GM23338 (cell line): ENCODE data around the gene SCN11A. TPM values are rescaled to one million over a fixed set of nuclear protein-coding genes. Genes with fewer than 3 reads are reported as not detected.

Source experiments
- ATAC-seq: fragments of 200-7000 bp; cut with Tn5 transposase; 3 replicates; pipeline ENCODE4 v1.9.1; 2020
- DNase-seq: peaks from one replicate; pipeline ENCODE4 v3.0.0-alpha.2; 2015; ENCODE audit warnings: low spot score
- H2AFZ ChIP-seq: fragments of 200-600 bp; sonication (generic); 2 replicates; pipeline ENCODE4 v1.8.0; 2016; ENCODE audit warnings: antibody characterized with exemption, mild to moderate bottlenecking, moderate library complexity
- H3F3A ChIP-seq: fragments of 200-600 bp; sonication (generic); replicated peaks from 2 replicates; pipeline ENCODE4 v1.8.0; 2017; ENCODE audit warnings: antibody characterized with exemption, mixed run types, low read depth
- H3K27ac ChIP-seq: fragments of 200-600 bp; sonication (generic); 2 replicates; pipeline ENCODE4 v1.6.1; 2016; ENCODE audit warnings: low read depth
- H3K27me3 ChIP-seq: fragments of 200-600 bp; sonication (generic); 2 replicates; pipeline ENCODE4 v1.8.0; 2016; ENCODE audit warnings: mild to moderate bottlenecking, mixed run types, moderate library complexity; ENCODE audit not compliant: insufficient read depth
- H3K36me3 ChIP-seq: fragments of 200-600 bp; sonication (generic); 2 replicates; pipeline ENCODE4 v1.8.0; 2016; ENCODE audit warnings: mild to moderate bottlenecking; ENCODE audit not compliant: insufficient read depth
- H3K4me1 ChIP-seq: fragments of 200-600 bp; sonication (generic); 2 replicates; pipeline ENCODE4 v1.8.0; 2016; ENCODE audit warnings: mild to moderate bottlenecking, moderate library complexity; ENCODE audit not compliant: insufficient read depth
- H3K4me2 ChIP-seq: fragments of 200-600 bp; sonication (generic); 2 replicates; pipeline ENCODE4 v1.7.1; 2017; ENCODE audit warnings: mixed run types
- H3K4me3 ChIP-seq: fragments of 200-600 bp; sonication (generic); 2 replicates; pipeline ENCODE4 v1.6.1; 2016; ENCODE audit warnings: mixed run types
- H3K79me2 ChIP-seq: fragments of 200-600 bp; sonication (generic); replicated peaks from 2 replicates; pipeline ENCODE4 v1.8.0; 2017; ENCODE audit warnings: mild to moderate bottlenecking; ENCODE audit not compliant: insufficient read depth
- H3K9me2 ChIP-seq: fragments of 200-600 bp; sonication (generic); 2 replicates; pipeline ENCODE4 v1.8.0; 2017; ENCODE audit not compliant: insufficient read depth
- H4K20me1 ChIP-seq: fragments of 200-600 bp; sonication (generic); replicated peaks from 2 replicates; pipeline ENCODE4 v1.8.0; 2017; ENCODE audit warnings: mild to moderate bottlenecking; ENCODE audit not compliant: insufficient read depth
- H3K27ac Mint-ChIP-seq: 2 replicates; pipeline ENCODE4 v1.8.0; 2020; ENCODE audit warnings: inconsistent platforms, mild to moderate bottlenecking, moderate library complexity, mixed read lengths
- H3K27me3 Mint-ChIP-seq: 3 replicates; pipeline ENCODE4 v1.8.0; 2022; ENCODE audit warnings: low read depth, mild to moderate bottlenecking, moderate library complexity, mixed read lengths, inconsistent platforms; ENCODE audit not compliant: insufficient read depth, poor library complexity
- H3K36me3 Mint-ChIP-seq: 3 replicates; pipeline ENCODE4 v1.8.0; 2021; ENCODE audit warnings: low read depth, mild to moderate bottlenecking, inconsistent platforms, moderate library complexity, mixed read lengths
- H3K4me1 Mint-ChIP-seq: 3 replicates; pipeline ENCODE4 v1.8.0; 2020; ENCODE audit warnings: mild to moderate bottlenecking, inconsistent platforms, mixed read lengths
- H3K4me3 Mint-ChIP-seq: 3 replicates; pipeline ENCODE4 v1.8.0; 2021; ENCODE audit warnings: moderate library complexity, mild to moderate bottlenecking, inconsistent platforms, mixed read lengths
- H3K9me3 Mint-ChIP-seq: 3 replicates; pipeline ENCODE4 v1.8.0; 2020; ENCODE audit warnings: moderate library complexity, mild to moderate bottlenecking, inconsistent platforms, mixed read lengths
- CREB1 ChIP-seq: fragments of 250-450 bp; sonication (Bioruptor Pico); IDR thresholded peaks from 2 replicates; pipeline ENCODE4 v1.5.0; 2020; ENCODE audit warnings: low read depth, mild to moderate bottlenecking, moderate library complexity
- CTCF ChIP-seq, 2 experiments: fragments of 200-600 bp in 1 of 2; sonication (generic) in 1 of 2; conservative IDR thresholded peaks; 2 replicates each; pipeline versions ENCODE4 v1.5.1 to v1.6.1; 2016 to 2017; ENCODE audit warnings: antibody characterized with exemption in 2 of 2, low read depth in 2 of 2, mild to moderate bottlenecking in 2 of 2, moderate library complexity in 1 of 2
- ETS1 ChIP-seq: IDR thresholded peaks from 2 replicates; pipeline ENCODE4 v1.6.1; 2016; ENCODE audit warnings: antibody characterized with exemption
- EZH2 ChIP-seq: fragments of 200-600 bp; sonication (generic); IDR thresholded peaks from one replicate; pipeline ENCODE4 v1.8.0; 2017; ENCODE audit warnings: antibody characterized with exemption, mild to moderate bottlenecking, low read depth; ENCODE audit not compliant: unreplicated experiment
- EZH2phosphoT487 ChIP-seq: fragments of 200-600 bp; sonication (generic); IDR thresholded peaks from one replicate; pipeline ENCODE4 v1.8.1; 2018; ENCODE audit warnings: antibody characterized with exemption; ENCODE audit not compliant: unreplicated experiment
- JUNB ChIP-seq: IDR thresholded peaks from one replicate; pipeline ENCODE4 v1.6.1; 2016; ENCODE audit warnings: antibody characterized with exemption; ENCODE audit not compliant: unreplicated experiment
- NANOG ChIP-seq: IDR thresholded peaks from 2 replicates; pipeline ENCODE4 v1.6.1; 2016; ENCODE audit warnings: antibody characterized with exemption, borderline replicate concordance
- POLR2AphosphoS5 ChIP-seq: IDR thresholded peaks from 2 replicates; pipeline ENCODE4 v1.6.1; 2016; ENCODE audit warnings: antibody characterized with exemption, low read depth
- STAT1 ChIP-seq: IDR thresholded peaks from one replicate; pipeline ENCODE4 v1.6.1; 2016; ENCODE audit warnings: antibody characterized with exemption; ENCODE audit not compliant: unreplicated experiment
- ZNF114 ChIP-seq: fragments of 250-450 bp; sonication (Bioruptor Pico); IDR thresholded peaks from 2 replicates; pipeline ENCODE4 v1.5.0; 2020; ENCODE audit warnings: mild to moderate bottlenecking, moderate library complexity
- ZNF331 ChIP-seq: fragments of 250-450 bp; sonication (Bioruptor Pico); IDR thresholded peaks from 2 replicates; pipeline ENCODE4 v1.5.0; 2020; ENCODE audit warnings: low read depth, mild to moderate bottlenecking, moderate library complexity
- long read RNA-seq: library from polyadenylated mRNA; unstranded; transcript quantifications from one replicate; pipeline ENCODE4 v2.0.0, GENCODE V29; 2020; ENCODE audit not compliant: unreplicated experiment
- polyA plus RNA-seq: library from polyadenylated mRNA; unstranded; fragments of >200 nt; fragmentation: Nextera tagmentation; extraction: Ambion mirVana; gene quantifications from 2 replicates; pipeline ENCODE4 v1.2.1, GENCODE V29; 2016
- total RNA-seq: library from RNA; depleted of rRNA; stranded (reverse); fragments of >200 nt; shearing (Covaris generic); gene quantifications from 2 replicates; pipeline ENCODE4 v1.2.3, GENCODE V29; 2014; rRNA removed
- TF ChIP-seq, protein P1 (sequence below): fragments of 250-450 bp; sonication (Bioruptor Pico); IDR thresholded peaks from 2 replicates; pipeline ENCODE4 v1.5.0; 2020; ENCODE audit warnings: mild to moderate bottlenecking, moderate library complexity
- TF ChIP-seq, protein P2 (sequence below): IDR thresholded peaks from one replicate; pipeline ENCODE4 v1.6.1; 2018; ENCODE audit warnings: antibody characterized with exemption; ENCODE audit not compliant: unreplicated experiment

SCN11A gene
- 0.08 and 0.14 TPM in 2 replicates for total RNA-seq
- polyA plus RNA-seq, result 0.05 TPM in 2 replicates
- long read RNA-seq, result 0 reads

- Mint-ChIP-seq H3K4me3 (peak within 1 kb of the TSS; percentile 99), H3K9me3 (no peaks in the 10 kb centered on the region; the same call in 2 of the 3 replicates), H3K27me3 (peaks cover 2% of the 10 kb centered on the region), H3K4me1 (peaks cover 10% of the 10 kb centered on the region; the same call in 1 of the 3 replicates), H3K27ac (peak within 1 kb of the TSS; percentile 97), H3K36me3 (no peaks in the 10 kb centered on the region)
- Histone ChIP-seq H3K36me3 (no peaks in the 10 kb centered on the region), H3K27me3 (no peaks in the 10 kb centered on the region), H3F3A (no peaks in the 10 kb centered on the region), H3K4me1 (no peaks in the 10 kb centered on the region), H4K20me1 (peaks cover 19% of the 10 kb centered on the region; the same call in 1 of the 2 replicates), H3K4me3 (peak within 1 kb of the TSS; percentile 70), H3K9me2 (no peaks in the 10 kb centered on the region), H3K27ac (peak within 1 kb of the TSS; percentile 89), H2AFZ (peak within 1 kb of the TSS; percentile 72; the same call in 1 of the 2 replicates), H3K79me2 (peaks cover 45% of the 10 kb centered on the region), H3K4me2 (peak within 1 kb of the TSS; percentile 80)
- TF ChIP-seq, protein P1, sequence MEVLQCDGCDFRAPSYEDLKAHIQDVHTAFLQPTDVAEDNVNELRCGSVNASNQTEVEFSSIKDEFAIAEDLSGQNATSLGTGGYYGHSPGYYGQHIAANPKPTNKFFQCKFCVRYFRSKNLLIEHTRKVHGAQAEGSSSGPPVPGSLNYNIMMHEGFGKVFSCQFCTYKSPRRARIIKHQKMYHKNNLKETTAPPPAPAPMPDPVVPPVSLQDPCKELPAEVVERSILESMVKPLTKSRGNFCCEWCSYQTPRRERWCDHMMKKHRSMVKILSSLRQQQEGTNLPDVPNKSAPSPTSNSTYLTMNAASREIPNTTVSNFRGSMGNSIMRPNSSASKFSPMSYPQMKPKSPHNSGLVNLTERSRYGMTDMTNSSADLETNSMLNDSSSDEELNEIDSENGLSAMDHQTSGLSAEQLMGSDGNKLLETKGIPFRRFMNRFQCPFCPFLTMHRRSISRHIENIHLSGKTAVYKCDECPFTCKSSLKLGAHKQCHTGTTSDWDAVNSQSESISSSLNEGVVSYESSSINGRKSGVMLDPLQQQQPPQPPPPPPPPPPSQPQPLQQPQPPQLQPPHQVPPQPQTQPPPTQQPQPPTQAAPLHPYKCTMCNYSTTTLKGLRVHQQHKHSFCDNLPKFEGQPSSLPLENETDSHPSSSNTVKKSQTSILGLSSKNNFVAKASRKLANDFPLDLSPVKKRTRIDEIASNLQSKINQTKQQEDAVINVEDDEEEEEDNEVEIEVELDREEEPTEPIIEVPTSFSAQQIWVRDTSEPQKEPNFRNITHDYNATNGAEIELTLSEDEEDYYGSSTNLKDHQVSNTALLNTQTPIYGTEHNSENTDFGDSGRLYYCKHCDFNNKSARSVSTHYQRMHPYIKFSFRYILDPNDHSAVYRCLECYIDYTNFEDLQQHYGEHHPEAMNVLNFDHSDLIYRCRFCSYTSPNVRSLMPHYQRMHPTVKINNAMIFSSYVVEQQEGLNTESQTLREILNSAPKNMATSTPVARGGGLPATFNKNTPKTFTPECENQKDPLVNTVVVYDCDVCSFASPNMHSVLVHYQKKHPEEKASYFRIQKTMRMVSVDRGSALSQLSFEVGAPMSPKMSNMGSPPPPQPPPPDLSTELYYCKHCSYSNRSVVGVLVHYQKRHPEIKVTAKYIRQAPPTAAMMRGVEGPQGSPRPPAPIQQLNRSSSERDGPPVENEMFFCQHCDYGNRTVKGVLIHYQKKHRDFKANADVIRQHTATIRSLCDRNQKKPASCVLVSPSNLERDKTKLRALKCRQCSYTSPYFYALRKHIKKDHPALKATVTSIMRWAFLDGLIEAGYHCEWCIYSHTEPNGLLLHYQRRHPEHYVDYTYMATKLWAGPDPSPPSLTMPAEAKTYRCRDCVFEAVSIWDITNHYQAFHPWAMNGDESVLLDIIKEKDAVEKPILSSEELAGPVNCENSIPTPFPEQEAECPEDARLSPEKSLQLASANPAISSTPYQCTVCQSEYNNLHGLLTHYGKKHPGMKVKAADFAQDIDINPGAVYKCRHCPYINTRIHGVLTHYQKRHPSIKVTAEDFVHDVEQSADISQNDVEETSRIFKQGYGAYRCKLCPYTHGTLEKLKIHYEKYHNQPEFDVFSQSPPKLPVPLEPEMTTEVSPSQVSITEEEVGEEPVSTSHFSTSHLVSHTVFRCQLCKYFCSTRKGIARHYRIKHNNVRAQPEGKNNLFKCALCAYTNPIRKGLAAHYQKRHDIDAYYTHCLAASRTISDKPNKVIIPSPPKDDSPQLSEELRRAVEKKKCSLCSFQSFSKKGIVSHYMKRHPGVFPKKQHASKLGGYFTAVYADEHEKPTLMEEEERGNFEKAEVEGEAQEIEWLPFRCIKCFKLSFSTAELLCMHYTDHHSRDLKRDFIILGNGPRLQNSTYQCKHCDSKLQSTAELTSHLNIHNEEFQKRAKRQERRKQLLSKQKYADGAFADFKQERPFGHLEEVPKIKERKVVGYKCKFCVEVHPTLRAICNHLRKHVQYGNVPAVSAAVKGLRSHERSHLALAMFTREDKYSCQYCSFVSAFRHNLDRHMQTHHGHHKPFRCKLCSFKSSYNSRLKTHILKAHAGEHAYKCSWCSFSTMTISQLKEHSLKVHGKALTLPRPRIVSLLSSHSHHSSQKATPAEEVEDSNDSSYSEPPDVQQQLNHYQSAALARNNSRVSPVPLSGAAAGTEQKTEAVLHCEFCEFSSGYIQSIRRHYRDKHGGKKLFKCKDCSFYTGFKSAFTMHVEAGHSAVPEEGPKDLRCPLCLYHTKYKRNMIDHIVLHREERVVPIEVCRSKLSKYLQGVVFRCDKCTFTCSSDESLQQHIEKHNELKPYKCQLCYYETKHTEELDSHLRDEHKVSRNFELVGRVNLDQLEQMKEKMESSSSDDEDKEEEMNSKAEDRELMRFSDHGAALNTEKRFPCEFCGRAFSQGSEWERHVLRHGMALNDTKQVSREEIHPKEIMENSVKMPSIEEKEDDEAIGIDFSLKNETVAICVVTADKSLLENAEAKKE, result no peak
- TF ChIP-seq EZH2phosphoT487 (no peak), NANOG (no peak), ETS1 (peak; percentile 72), JUNB (no peak), STAT1 (no peak), CTCF (conservative IDR thresholded peaks at IDR 0.05; ENCODE audit: low read depth in 2 of 2) (no peak), ZNF331 (CRISPR knock-in tag) (no peak), CREB1 (CRISPR knock-in tag) (peak; percentile 95), EZH2 (no peak), POLR2AphosphoS5 (peak; percentile 99), ZNF114 (CRISPR knock-in tag) (no peak)
- TF ChIP-seq, protein P2, sequence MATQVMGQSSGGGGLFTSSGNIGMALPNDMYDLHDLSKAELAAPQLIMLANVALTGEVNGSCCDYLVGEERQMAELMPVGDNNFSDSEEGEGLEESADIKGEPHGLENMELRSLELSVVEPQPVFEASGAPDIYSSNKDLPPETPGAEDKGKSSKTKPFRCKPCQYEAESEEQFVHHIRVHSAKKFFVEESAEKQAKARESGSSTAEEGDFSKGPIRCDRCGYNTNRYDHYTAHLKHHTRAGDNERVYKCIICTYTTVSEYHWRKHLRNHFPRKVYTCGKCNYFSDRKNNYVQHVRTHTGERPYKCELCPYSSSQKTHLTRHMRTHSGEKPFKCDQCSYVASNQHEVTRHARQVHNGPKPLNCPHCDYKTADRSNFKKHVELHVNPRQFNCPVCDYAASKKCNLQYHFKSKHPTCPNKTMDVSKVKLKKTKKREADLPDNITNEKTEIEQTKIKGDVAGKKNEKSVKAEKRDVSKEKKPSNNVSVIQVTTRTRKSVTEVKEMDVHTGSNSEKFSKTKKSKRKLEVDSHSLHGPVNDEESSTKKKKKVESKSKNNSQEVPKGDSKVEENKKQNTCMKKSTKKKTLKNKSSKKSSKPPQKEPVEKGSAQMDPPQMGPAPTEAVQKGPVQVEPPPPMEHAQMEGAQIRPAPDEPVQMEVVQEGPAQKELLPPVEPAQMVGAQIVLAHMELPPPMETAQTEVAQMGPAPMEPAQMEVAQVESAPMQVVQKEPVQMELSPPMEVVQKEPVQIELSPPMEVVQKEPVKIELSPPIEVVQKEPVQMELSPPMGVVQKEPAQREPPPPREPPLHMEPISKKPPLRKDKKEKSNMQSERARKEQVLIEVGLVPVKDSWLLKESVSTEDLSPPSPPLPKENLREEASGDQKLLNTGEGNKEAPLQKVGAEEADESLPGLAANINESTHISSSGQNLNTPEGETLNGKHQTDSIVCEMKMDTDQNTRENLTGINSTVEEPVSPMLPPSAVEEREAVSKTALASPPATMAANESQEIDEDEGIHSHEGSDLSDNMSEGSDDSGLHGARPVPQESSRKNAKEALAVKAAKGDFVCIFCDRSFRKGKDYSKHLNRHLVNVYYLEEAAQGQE, result peak; percentile 12
- DNase-seq (peak; percentile 97), ATAC-seq (peak; percentile 94)
Observed at GRCh38 chr3:39051649-39052561, at the start of gene SCN11A, which contains the start of gene WDR48. TSS of gene SCN11A (minus strand) at chr3:39051944. CDS start at chr3:38950362, 101,582 bp downstream. TSS of gene WDR48 (plus strand) at chr3:39052016. CDS start at chr3:39052026, 10 bp downstream.
